Erythroblast (primary cell): ENCODE results near the gene SLC19A3.

ENCODE experiments used
- GATA1 ChIP-seq: IDR thresholded peaks from 2 replicates; pipeline ENCODE4 v1.6.1; 2011; ENCODE audit warnings: low read depth, mild to moderate bottlenecking, control low read depth, low read length, moderate library complexity
- POLR2A ChIP-seq: IDR thresholded peaks from 2 replicates; pipeline ENCODE4 v1.6.1; 2011; ENCODE audit warnings: mild to moderate bottlenecking, low read length

- no peak for TF ChIP-seq POLR2A
- no peak for TF ChIP-seq GATA1
These were observed 48.6 kb upstream of the SLC19A3 start for GRCh38 chr2:227766373-227766883.
